Activated CD4-positive, alpha-beta T cell treated with anti-CD3 and anti-CD28 coated beads for 48 hours (primary cell): Measurements from ENCODE around the gene COL1A2.

Source experiments
- DNase-seq: peaks from one replicate; pipeline ENCODE4 v3.0.0-alpha.2; 2020

COL1A2 gene

DNA sequence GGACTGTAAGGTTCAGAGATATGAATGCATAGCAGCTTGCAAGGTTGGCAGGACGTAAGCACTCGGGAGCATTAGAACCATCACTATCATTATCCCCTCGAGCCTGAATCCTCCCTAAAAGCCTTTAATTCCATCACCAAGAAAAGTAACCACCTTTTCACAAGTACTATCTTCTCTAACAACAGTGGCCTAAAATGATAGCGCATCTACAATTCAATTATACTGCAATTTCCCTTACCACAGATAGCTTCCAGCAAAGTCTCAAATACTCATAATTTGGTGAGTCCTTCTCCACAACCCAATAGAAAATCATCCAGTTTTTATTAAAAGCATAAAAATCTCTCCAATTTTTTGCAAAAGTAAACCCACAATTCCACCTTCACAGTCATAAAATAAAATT lies 42.0 kb downstream of the COL1A2 start:
- DNase-seq: no peak

DNA sequence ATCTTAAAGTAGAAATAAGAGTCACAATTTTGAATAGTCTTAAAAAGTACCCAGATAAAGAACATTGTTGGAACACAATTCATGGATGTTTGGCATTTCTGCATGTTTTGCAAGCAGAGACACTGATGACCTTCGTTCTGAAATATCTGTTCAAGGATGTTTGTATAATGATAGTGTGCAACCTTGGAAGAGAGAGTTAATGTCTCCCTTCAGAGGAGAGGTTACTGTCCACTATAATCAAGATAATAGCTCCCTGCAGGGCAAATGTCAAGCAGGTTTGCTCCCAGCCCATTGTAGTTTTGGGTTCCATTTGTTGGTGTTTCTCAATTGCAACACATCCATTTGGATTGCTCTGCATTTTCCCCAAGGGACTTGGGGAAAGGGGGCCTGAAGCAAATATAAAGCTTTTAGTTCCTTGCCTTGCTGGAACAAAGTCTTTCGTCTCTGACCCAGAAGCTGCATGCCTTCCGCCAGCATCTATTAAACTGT lies 45.2 kb downstream of the COL1A2 start:
- DNase-seq: no peak

DNA sequence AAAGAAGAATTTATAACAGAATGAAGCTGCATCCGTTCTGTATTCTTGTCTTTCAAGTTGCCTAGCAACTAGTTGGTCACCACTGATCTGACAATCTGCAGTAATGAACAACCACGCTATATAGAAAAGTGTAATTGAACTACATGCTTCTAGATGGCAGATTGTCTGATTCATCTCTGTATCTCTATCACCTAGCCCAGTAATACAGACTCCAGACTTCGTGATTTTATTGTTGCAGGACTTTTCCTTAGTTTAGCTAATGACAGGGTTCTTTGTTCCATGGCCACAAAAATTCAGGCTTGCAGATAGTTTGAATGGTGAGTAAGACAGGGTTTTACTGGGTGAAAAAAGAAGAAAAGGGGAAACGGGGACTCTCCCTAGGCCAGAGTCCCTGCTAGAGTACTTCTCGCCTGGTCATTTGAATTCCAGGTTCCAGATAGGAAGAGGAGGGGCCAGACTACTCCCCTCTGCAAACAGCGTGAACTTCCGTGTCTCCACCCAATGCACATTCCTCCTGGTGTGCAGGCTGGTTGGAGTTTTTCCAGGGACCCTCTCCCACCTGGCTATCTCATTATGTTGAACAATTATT lies 45.9 kb downstream of the COL1A2 start:
- no peak for DNase-seq

DNA sequence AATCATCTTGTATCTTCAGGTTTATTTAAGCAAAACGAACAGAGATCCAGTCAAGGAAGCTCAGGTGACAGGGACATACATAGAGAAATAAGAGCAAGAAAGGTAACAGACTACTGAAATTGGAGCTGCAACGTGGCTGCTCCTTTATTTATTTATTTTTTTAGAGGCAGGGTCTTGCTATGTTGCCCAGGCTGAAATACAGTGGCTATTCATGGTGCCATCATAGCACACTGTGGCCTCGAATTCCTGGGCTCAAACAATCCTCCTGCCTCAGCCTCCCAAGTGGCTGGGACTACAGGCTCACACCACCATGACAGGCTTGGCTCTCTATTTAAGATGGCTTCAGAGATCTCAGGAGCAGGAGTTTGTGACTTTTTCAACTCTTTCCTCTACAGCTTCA lies 46.4 kb downstream of the COL1A2 start:
- no peak for DNase-seq

DNA sequence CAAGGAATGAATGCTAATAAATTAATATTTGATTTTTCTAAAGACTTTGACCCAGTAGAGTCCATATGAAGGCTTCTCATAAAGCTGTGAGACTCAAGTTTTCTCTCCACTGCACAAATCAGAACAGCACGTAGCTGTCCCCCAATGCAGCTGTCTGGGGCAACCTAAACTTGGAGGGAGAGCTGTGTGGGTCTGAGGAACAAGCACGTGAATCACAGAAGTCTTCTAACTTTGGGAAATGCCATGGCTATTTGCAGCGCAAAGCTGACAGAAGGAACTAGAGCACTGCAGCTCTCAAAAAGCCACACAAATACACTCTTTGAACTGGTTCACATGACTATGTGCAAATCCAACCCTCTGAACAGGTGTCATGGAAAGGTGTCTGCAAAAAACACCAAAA lies 47.9 kb downstream of the COL1A2 start:
- DNase-seq: no peak

DNA sequence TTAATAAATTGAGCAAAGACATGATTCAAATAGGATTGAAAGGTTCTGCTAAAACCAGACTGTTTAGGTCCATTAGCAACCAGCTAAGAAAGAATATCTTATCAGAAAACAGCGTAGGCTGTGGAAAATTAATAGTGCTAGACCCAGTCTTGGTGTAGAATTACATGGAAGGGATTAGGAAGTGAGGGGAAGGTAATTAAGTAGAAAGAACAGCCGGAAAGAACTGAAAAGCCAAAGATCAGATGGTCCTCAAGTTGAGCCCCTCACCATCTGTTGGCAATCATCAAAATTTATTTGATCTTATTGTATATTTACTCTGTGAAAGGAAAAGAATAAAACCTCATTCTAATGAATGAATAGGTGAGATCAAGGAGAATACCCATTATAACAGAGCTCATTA lies 50.1 kb downstream of the COL1A2 start:
- no peak for DNase-seq

DNA sequence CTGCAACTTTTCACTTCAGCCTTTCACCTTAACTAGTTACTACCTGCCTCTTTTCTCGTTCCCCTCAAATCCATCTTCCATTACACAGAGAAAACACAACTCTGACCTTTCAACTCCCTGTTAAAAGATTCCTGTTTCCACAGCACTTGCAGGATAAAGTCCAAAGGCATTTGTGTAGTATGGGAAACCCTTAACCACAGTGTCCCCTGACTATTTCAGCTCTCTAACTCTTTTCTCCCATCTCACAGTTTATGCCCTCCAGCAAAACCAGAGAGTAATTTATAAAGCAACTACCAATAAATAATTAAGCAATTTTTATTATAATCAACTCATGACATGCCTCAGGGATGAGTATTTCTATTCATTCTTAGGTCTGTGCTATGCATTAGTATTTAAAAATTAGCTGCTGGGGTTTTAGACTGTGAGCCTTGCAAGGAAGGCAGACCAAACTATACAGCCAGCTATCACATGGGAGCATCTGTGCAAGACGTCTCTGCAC lies 51.0 kb downstream of the COL1A2 start:
- DNase-seq: no peak

DNA sequence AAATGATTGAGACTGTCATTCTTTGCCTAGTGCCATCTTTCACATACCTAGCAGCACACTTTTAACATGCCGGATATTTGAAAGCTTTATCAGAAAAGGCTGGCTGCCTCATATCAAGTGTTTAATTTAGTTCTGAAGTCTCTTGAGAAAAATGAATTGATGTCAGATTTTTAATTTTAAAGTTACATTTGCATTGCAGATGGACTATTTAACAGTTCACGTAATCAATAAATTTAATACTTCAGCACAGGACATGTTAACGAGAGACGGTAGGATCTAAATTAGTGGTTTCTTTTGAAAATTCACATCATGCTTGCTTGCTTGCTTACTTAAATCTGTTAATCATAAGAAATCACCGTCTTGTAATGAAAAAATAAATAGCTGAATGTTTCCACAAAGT lies 51.6 kb downstream of the COL1A2 start:
- no peak for DNase-seq

DNA sequence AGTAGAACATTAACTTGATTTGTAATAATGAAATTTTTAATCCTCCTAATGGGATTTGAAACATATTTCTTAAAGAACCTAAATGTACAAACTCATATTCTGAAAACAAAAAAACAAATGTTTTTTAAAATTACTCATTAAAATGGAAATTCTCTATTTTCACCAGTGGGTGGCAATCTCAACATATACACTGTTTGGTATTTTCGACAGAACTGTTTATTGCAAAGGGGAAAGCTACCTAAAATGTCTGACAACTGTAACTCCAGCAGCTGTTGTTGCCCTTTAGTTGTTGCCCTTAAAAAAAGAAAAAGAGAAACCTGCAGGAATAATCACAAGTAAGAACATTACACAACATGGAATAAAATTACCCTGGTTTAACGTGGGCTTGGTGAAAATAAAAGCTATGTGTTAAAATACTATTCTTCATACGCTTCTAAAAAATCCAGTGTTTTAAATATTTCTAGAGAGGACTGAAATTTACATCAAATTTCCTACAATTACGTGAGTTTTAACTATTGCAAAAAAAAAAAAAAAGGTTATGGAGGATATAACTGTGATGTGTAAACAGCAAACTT lies 54.5 kb downstream of the COL1A2 start:
- DNase-seq: no peak

DNA sequence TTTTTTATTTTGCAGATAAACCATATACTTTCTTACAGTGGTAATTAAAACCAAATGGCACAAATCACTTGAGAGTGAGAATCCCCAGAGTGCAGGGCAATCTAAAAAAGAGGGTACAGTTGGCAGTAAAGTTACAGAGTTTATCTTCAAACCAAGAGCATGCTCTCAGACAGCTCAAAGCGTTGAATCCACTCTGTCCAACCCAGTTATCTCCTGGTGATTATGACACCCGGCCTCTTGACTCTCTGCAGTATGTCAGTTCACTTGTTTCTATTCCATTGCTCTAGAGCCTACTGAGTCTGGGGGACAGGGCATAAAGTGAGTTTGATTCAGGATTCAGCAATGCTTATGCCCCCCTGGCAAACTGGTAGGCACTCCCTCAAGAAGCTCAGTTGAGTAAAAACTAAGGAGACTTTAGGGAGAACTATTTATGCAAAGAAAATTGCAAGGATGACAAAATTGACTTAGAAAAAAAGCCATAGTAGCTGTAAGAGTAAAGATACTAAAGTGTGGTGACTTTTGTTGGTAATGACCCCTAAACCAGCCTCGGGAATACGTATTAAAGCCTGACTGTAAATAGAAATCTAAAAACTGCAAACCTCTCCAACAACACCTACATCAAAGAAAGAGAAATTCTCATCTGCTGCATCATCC lies 55.5 kb downstream of the COL1A2 start:
- DNase-seq: no peak

DNA sequence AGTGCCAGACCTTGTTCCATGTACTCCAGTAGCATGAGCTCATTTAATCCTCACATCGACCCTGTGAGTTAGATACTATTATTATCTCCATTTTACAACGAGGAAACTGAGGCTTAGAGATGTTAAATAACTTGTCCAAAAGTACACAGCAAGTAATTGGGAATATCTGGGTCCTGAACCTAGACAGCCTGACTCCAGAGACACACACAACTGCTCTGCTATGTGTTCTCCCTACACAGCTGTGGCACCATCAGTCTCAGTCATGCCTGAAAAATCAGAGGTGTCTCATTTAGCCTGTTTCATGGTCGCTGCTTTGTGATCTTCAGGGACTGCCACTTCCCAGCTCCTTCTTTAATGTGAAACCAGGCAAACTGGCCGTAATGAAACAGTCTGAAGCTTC lies 56.5 kb downstream of the COL1A2 start:
- no peak for DNase-seq

DNA sequence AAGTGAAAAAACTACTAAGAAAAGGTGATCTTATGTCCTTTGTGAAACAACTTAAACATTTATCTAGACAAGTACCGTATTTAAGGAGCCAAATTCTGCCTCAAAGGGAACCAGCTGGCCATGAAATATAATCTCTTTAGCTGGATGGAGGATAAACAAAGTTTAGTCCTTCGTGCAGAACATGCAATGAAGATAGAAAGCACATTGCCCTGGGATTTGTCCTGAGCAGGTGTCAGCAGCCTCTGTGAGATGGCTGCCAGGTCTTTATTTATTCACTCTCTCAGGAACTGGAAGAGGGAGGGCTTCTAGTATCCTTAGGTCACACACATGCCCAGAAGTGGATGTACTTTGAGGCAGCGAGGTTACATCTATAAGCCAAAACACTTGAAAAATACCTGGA lies 57.5 kb downstream of the COL1A2 start:
- no peak for DNase-seq

DNA sequence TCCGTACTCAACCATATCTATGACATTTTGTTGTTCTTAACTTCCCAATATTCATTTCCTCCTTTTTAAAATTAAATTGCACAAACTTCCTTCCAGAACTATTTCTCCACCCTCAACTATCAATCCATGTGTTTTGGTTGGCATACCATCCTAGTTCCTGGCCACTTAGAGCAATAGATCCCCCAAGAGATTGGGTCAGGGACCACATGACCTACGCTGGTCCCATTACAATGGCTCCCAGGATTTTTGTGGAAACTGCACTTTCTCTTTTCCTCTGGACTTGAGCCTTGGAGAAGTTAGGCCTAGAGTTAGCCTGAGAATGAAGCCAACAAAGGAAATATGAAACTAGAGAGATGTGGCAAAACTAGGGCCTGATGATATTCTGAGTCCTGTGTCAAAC lies 59.2 kb downstream of the COL1A2 start:
- no peak for DNase-seq

DNA sequence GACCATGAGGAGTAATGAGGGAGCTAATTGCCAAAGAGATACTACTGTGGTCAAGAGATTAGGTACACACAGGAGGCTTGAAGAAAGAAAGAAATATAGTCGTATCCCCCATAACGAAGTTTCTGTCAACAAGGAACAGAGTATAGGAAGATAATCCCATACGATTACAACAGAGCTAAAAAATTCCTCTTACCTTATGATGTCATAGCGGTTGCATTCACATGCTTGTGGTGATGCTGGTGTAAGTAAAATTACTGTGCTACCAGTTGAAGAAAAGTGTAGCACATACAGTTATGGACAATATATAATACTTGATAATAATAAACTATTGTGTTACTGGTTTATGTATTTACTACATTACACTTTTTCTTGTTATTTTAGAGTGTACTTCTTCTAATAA lies 63.3 kb downstream of the COL1A2 start:
- no peak for DNase-seq

DNA sequence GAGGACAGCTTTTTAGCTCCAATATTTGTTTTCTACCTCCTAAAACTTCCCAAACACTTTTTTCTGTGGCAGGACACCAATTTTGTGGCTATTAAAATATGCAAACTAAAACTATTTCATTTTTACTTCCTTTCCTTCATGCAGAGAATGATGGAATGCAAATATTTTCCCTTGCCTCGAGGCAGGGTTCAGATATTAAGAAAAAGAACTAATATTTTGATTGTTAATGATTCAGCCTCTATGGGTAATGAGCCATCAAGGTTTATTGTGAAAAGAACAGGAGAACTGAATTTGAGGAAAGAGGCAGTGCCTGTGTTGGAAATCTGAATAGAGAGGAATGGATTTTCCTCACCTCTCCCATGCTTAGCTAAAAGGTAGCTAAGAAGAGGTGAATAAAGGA lies 71.8 kb downstream of the COL1A2 start:
- no peak for DNase-seq

DNA sequence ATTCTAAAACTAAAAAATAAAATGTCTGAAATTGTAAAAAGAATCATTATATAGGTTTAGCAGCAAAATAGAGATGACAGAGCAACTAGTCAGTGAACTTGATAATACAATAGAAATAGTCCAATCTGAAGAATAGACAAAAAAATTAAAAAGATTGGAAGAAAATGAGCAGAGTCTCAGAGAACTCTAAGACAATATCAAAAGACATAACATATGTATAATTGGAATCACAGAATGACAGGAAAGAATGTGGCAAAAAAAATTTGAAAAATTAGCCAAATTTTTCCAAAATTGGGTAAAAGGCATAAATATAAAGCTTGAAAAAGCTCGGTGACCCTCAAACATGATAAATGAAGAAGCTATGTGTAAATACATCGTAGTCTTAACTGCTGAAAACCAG lies 76.9 kb downstream of the COL1A2 start:
- no peak for DNase-seq

DNA sequence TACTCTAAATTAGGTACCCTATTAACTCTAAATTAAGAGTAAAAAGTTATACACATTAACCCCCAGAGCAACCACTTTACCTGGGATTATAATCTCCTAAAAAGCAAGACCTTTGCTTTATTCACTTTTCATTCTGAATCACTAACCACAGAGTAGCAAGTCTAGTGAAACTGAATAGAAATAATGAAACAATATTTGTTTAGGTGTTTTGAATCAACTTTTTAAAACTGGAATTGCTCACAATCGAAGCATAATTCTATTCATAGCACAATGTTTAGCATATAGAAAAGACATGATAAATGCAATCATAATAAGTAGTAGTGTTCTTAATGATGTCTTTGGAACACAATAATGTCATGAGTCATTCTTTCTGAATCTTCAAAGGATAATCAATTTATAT lies 77.9 kb downstream of the COL1A2 start:
- no peak for DNase-seq

DNA sequence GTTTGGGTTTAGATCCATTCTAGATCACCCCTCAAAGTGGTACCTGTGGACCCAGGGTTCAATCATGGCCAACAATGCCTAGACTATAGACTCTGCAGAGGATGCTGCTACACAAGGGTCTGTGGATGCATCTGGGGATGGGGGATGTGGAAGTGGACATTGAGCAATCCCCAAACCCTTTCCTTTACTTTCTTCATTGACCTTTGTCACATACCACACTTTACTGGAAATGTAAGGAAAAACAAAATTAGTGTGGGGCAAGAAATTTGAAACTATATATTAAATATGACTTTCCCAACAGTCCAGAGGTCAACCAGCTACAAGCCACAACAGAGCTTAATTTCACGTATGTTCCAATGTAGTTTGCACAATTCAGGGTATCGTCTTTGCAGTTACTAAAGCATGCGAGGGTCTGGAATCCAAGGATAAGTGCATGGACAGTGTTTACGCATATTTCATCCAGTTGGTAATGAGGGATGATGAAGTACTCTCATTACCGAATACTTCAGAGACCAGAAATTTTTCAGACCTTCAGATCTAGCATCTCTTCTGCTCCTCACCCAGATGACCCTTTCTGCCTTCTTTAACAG lies 81.7 kb downstream of the COL1A2 start:
- DNase-seq: no peak

DNA sequence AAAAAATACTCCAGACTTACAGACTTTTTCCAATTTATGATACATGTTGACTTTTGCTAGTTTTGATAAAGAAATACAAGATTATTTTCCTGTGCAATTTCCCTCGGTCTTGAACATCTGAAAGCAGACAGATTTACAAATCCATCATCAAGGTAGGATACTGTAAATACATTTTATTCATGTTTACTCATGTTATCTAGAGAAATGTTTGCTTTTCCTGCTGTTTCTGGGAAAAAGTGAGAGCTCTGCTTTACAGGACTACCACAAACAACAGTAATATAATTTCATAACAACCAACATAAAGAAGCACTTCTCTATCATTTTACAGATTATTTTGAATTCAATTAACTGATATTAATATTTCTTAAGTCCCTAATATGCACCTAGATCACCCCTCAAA lies 83.2 kb downstream of the COL1A2 start:
- DNase-seq: no peak

DNA sequence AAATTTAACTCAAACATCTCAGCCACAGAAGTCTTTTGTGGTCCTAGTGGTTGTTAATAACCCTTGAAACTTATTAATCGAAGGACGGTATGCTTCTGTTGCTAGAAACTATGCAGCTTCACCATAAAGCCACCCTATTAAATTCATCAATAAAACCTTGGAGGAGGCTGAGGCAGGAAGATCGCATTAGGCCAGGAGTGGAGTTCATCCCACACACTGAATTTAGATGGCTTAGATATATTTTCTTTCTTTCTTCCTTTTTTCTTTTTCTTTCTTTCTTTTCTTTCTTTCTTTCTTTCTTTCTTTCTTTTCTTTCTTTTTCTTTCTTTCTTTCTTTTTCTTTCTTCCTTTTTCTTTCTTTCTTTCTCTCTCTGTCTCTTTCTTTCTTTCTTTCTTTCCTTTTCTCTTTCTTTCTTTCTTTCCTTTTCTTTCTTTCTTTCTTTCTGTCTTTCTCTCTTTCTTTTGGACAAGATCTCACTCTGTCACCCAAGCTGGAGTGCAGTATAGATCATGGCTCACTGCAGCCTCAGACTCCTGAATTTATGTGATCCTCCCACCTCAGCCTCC lies 84.0 kb downstream of the COL1A2 start:
- no peak for DNase-seq
